ENCODE measurements around the gene IL1R2. TPM values are rescaled to one million over a fixed set of nuclear protein-coding genes. Genes with fewer than 3 reads are reported as not detected.

IL1R2 gene
- total and polyA plus RNA-seq, 2 of the 8 experiments (the other 6 are each of a cell fraction or from before 2014, with no cell fraction given), result 0.06 TPM; not detected in 1

DNA sequence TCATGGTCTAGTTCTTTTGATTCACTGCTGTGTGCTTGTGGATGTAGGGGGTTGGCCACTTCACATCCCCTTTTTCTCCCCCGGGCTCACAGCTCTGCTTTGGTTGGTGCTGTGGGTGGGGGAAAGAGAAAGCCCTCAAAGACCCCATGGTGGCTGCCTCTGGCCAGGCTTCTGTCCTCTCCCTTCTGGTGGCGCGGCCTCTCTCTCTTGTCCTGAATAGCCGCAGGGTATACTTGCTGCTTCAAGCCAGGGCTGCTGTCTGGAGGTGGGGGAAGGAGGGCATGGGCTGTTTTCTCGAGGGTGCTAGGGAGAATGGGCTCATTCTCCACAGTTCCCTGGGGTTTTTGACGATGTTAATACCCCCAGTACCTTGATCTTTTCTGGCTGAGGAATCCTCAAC, 53.9 kb downstream of the IL1R2 start (continued):
- TF ChIP-seq, protein P1, sequence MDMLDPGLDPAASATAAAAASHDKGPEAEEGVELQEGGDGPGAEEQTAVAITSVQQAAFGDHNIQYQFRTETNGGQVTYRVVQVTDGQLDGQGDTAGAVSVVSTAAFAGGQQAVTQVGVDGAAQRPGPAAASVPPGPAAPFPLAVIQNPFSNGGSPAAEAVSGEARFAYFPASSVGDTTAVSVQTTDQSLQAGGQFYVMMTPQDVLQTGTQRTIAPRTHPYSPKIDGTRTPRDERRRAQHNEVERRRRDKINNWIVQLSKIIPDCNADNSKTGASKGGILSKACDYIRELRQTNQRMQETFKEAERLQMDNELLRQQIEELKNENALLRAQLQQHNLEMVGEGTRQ (IDR thresholded peaks at IDR 0.05; ENCODE audit: low read length), result no peak
